Mononuclear cell (primary cell): Measurements from ENCODE around the gene CYP19A1. TPM values are rescaled to one million over a fixed set of nuclear protein-coding genes. Genes with fewer than 3 reads are reported as not detected.
"Not testable (repeated sequence)": the region's sequence is repeated elsewhere in the genome, so short reads cannot be mapped to it uniquely, and the experiment has no call there.

Experiments
- H3K27me3 ChIP-seq: 2 replicates; pipeline ENCODE4 v1.6.0; 2011; ENCODE audit warnings: low read length, control low read depth; ENCODE audit not compliant: insufficient read depth
- H3K4me1 ChIP-seq: 2 replicates; pipeline ENCODE4 v1.5.1; 2011; ENCODE audit warnings: mild to moderate bottlenecking, low read length, control low read depth; ENCODE audit not compliant: insufficient read depth
- H3K4me3 ChIP-seq: 2 replicates; pipeline ENCODE4 v1.5.1; 2011; ENCODE audit warnings: mild to moderate bottlenecking, low read length, moderate library complexity
- H3K9me3 ChIP-seq: 2 replicates; pipeline ENCODE4 v1.5.1; 2011; ENCODE audit warnings: low read depth, mild to moderate bottlenecking, control low read depth, low read length
- total RNA-seq: library from RNA; depleted of rRNA; stranded (reverse); fragments of >200 nt; gene quantifications from one replicate; pipeline ENCODE4 v1.2.3, GENCODE V29; 2012

CYP19A1 gene
- total RNA-seq, 1 donor = 0.31 TPM

- no peak overlapping the region for H3K4me3 ChIP-seq
- H3K27me3 ChIP-seq = peaks cover 2% of the 10 kb centered on the region
- H3K4me1 ChIP-seq = no peaks in the 10 kb centered on the region
- no peaks in the 10 kb centered on the region for H3K9me3 ChIP-seq
Measured at GRCh38 chr15:51307325-51307724, 31.1 kb downstream of the CYP19A1 start.

GRCh38 chr15:51303462-51303980, 34.9 kb downstream of the CYP19A1 start:
- H3K27me3 ChIP-seq = peaks cover 2% of the 10 kb centered on the region
- H3K4me1 ChIP-seq = no peaks in the 10 kb centered on the region
- no peaks in the 10 kb centered on the region for H3K9me3 ChIP-seq
- H3K4me3 ChIP-seq = no peak overlapping the region

- Histone ChIP-seq H3K4me3 (no peak overlapping the region), H3K9me3 (no peaks in the 10 kb centered on the region), H3K27me3 (peaks cover 2% of the 10 kb centered on the region), H3K4me1 (no peaks in the 10 kb centered on the region)
Measured at GRCh38 chr15:51302480-51302879, 35.9 kb downstream of the CYP19A1 start.

GRCh38 chr15:51299187-51300015, 39.0 kb downstream of the CYP19A1 start:
- no peak overlapping the region for H3K4me3 ChIP-seq
- no peaks in the 10 kb centered on the region for H3K4me1 ChIP-seq
- no peaks in the 10 kb centered on the region for H3K27me3 ChIP-seq
- no peaks in the 10 kb centered on the region for H3K9me3 ChIP-seq

- Histone ChIP-seq H3K4me3 (no peak overlapping the region), H3K27me3 (no peaks in the 10 kb centered on the region), H3K4me1 (no peaks in the 10 kb centered on the region), H3K9me3 (no peaks in the 10 kb centered on the region)
Measured at GRCh38 chr15:51298620-51299019, 39.8 kb downstream of the CYP19A1 start.

GRCh38 chr15:51290720-51291119, 47.7 kb downstream of the CYP19A1 start:
- no peaks in the 10 kb centered on the region for H3K9me3 ChIP-seq
- H3K27me3 ChIP-seq = no peaks in the 10 kb centered on the region
- no peak overlapping the region for H3K4me3 ChIP-seq
- no peaks in the 10 kb centered on the region for H3K4me1 ChIP-seq

- H3K9me3 ChIP-seq = no peaks in the 10 kb centered on the region
- H3K4me1 ChIP-seq = no peaks in the 10 kb centered on the region
- no peak overlapping the region for H3K4me3 ChIP-seq
- H3K27me3 ChIP-seq = no peaks in the 10 kb centered on the region
Measured at GRCh38 chr15:51289290-51289689, 49.1 kb downstream of the CYP19A1 start.

GRCh38 chr15:51288143-51289065, 50.0 kb downstream of the CYP19A1 start:
- Histone ChIP-seq H3K27me3 (no peaks in the 10 kb centered on the region), H3K4me3 (no peak overlapping the region), H3K9me3 (no peaks in the 10 kb centered on the region), H3K4me1 (peaks cover 3% of the 10 kb centered on the region)

- Histone ChIP-seq H3K9me3 (no peaks in the 10 kb centered on the region), H3K4me3 (no peak overlapping the region), H3K27me3 (no peaks in the 10 kb centered on the region), H3K4me1 (peaks cover 14% of the 10 kb centered on the region)
Measured at GRCh38 chr15:51286816-51287215, 51.6 kb downstream of the CYP19A1 start.

- Histone ChIP-seq H3K27me3 (no peaks in the 10 kb centered on the region), H3K4me3 (no peak overlapping the region), H3K9me3 (no peaks in the 10 kb centered on the region), H3K4me1 (peaks cover 14% of the 10 kb centered on the region)
Measured at GRCh38 chr15:51285399-51285798, 53.0 kb downstream of the CYP19A1 start.

GRCh38 chr15:51284871-51285270, 53.5 kb downstream of the CYP19A1 start:
- no peak overlapping the region for H3K4me3 ChIP-seq
- peaks cover 14% of the 10 kb centered on the region for H3K4me1 ChIP-seq
- no peaks in the 10 kb centered on the region for H3K27me3 ChIP-seq
- no peaks in the 10 kb centered on the region for H3K9me3 ChIP-seq

GRCh38 chr15:51283026-51283425, 55.4 kb downstream of the CYP19A1 start:
- peaks cover 14% of the 10 kb centered on the region for H3K4me1 ChIP-seq
- H3K27me3 ChIP-seq = peaks cover 6% of the 10 kb centered on the region
- no peak overlapping the region for H3K4me3 ChIP-seq
- H3K9me3 ChIP-seq = no peaks in the 10 kb centered on the region

- H3K4me3 ChIP-seq, H3K27me3 ChIP-seq, H3K9me3 ChIP-seq: not testable (repeated sequence)
- H3K4me1 ChIP-seq = peaks cover 14% of the 10 kb centered on the region
Measured at GRCh38 chr15:51282241-51282640, 56.2 kb downstream of the CYP19A1 start.

GRCh38 chr15:51281368-51281967, 56.9 kb downstream of the CYP19A1 start:
- Histone ChIP-seq H3K27me3 (peaks cover 7% of the 10 kb centered on the region), H3K4me3 (no peak overlapping the region), H3K4me1 (peaks cover 14% of the 10 kb centered on the region), H3K9me3 (no peaks in the 10 kb centered on the region)

- peaks cover 7% of the 10 kb centered on the region for H3K27me3 ChIP-seq
Measured at GRCh38 chr15:51280838-51281237, 57.6 kb downstream of the CYP19A1 start.

More at GRCh38 chr15:51280838-51281237, 57.6 kb downstream of the CYP19A1 start:
- Histone ChIP-seq H3K4me1 (peaks cover 14% of the 10 kb centered on the region), H3K4me3 (no peak overlapping the region), H3K9me3 (no peaks in the 10 kb centered on the region)
